ACC112 (cell line): ENCODE measurements around the gene PACRG.

Experiments
- H2AFZ ChIP-seq: fragments of 200-600 bp; sonication (generic); one replicate; pipeline ENCODE4 v1.6.0; 2017; ENCODE audit warnings: antibody characterized with exemption, low read length; ENCODE audit not compliant: unreplicated experiment
- H3K27ac ChIP-seq: fragments of 200-600 bp; sonication (generic); 2 replicates; pipeline ENCODE4 v1.5.1; 2014; ENCODE audit warnings: low read depth, mild to moderate bottlenecking, antibody characterized with exemption, low read length, moderate library complexity
- H3K27me3 ChIP-seq: fragments of 200-600 bp; sonication (generic); 2 replicates; pipeline ENCODE4 v1.6.1; 2014; ENCODE audit warnings: mild to moderate bottlenecking, antibody characterized with exemption, low read length, moderate library complexity, mixed read lengths; ENCODE audit not compliant: insufficient read depth
- H3K36me3 ChIP-seq: fragments of 200-600 bp; sonication (generic); 2 replicates; pipeline ENCODE4 v1.6.1; 2016; ENCODE audit warnings: mild to moderate bottlenecking, antibody characterized with exemption, low read length, moderate library complexity, mixed read lengths; ENCODE audit not compliant: insufficient read depth
- H3K4me1 ChIP-seq: fragments of 200-600 bp; sonication (generic); one replicate; pipeline ENCODE4 v1.6.1; 2016; ENCODE audit warnings: low read length, mixed read lengths; ENCODE audit not compliant: insufficient read depth, unreplicated experiment, control insufficient read depth
- H3K4me3 ChIP-seq: fragments of 200-600 bp; sonication (generic); 2 replicates; pipeline ENCODE4 v1.5.1; 2014; ENCODE audit warnings: mild to moderate bottlenecking, low read depth, low read length
- H3K79me2 ChIP-seq: fragments of 200-600 bp; sonication (generic); one replicate; pipeline ENCODE4 v1.6.0; 2016; ENCODE audit warnings: low read length; ENCODE audit not compliant: control insufficient read depth, unreplicated experiment, insufficient read depth

The PACRG gene

GRCh38 chr6:162829013-162829742 lies 101.4 kb downstream of the PACRG start:
- H2AFZ ChIP-seq = no peak overlapping the region
- H3K27ac ChIP-seq = no peak overlapping the region
- H3K4me3 ChIP-seq = no peak overlapping the region
- no peaks in the 10 kb centered on the region for H3K27me3 ChIP-seq
- no peaks in the 10 kb centered on the region for H3K36me3 ChIP-seq
- H3K4me1 ChIP-seq = peaks cover 5% of the 10 kb centered on the region
- no peaks in the 10 kb centered on the region for H3K79me2 ChIP-seq

DNA sequence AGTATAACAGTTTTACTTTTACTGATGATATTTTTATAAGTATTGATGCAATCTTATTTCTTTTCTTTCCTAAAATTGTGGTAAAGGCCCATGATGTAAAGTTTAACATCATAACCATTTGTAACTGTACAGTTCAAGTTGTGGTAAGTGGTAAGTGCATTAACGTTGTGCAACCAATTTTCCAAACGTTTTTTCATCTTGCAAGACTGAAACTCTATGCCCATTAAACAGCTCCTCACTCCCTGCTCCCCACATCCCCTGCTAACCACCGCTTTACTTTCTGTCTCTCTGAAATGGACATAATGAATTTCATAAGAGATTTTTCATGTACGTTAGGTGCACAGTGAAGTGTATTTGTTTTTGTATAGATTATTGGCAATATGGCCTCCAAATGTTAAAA lies 106.0 kb downstream of the PACRG start:
- Histone ChIP-seq H3K27me3 (no peaks in the 10 kb centered on the region), H2AFZ (peak overlapping the region; percentile 14), H3K79me2 (no peaks in the 10 kb centered on the region), H3K4me1 (peaks cover 5% of the 10 kb centered on the region), H3K4me3 (no peak overlapping the region), H3K36me3 (no peaks in the 10 kb centered on the region), H3K27ac (no peak overlapping the region)

DNA sequence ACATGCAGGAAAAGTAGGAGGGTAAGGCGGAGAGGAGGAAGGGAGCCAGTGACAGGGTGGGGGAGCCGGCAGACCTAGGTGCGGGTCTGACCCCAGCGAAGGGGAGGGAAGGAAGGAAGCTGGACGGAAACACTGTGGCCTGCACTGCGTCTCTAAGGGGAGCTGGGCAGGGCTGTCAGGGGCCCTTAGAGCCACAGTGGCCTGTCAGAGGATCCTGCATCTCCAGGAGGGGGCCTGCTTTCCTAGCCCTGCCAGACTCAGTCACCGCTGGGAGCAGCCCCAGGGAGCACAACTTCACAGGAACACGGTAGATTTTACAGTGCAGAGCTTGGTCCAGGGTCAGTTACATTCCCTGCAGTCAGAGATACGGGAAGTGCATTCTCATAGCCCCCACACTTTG lies 118.2 kb downstream of the PACRG start:
- Histone ChIP-seq H3K79me2 (no peaks in the 10 kb centered on the region), H3K36me3 (no peaks in the 10 kb centered on the region), H3K27ac (no peak overlapping the region), H3K27me3 (peaks cover 8% of the 10 kb centered on the region; the same call in 1 of the 2 replicates), H3K4me3 (no peak overlapping the region), H2AFZ (no peak overlapping the region), H3K4me1 (no peaks in the 10 kb centered on the region)

DNA sequence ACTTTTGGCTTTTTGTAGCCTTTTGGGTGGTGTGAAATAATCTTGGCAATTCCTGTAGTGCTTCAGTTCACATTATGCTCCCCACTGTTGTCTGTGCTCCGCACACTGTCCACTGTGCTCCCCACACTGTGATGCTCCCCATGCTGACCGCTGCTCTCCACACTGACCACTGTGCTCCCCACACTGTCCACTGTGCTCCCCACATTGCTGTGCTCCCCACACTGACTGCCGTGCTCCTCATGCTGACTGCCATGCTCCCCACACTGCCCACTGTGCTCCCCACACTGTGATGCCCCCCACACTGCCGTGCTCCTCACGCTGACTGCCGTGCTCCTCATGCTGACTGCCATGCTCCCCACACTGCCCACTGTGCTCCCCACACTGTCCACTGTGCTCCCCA lies 118.9 kb downstream of the PACRG start:
- Histone ChIP-seq H3K4me3 (no peak overlapping the region), H3K79me2 (no peaks in the 10 kb centered on the region), H3K4me1 (no peaks in the 10 kb centered on the region), H3K27me3 (peaks cover 8% of the 10 kb centered on the region; the same call in 1 of the 2 replicates), H3K27ac (no peak overlapping the region), H2AFZ (no peak overlapping the region), H3K36me3 (no peaks in the 10 kb centered on the region)

GRCh38 chr6:162849269-162849668 lies 121.5 kb downstream of the PACRG start:
- Histone ChIP-seq H3K4me3 (no peak overlapping the region), H3K27ac (no peak overlapping the region), H3K36me3 (no peaks in the 10 kb centered on the region), H3K79me2 (no peaks in the 10 kb centered on the region), H3K27me3 (peaks cover 8% of the 10 kb centered on the region; the same call in 1 of the 2 replicates), H3K4me1 (no peaks in the 10 kb centered on the region), H2AFZ (no peak overlapping the region)

GRCh38 chr6:162852192-162852591 lies 124.4 kb downstream of the PACRG start:
- Histone ChIP-seq H3K27ac (no peak overlapping the region), H3K4me3 (no peak overlapping the region), H2AFZ (no peak overlapping the region), H3K79me2 (no peaks in the 10 kb centered on the region), H3K36me3 (no peaks in the 10 kb centered on the region), H3K4me1 (peaks cover 2% of the 10 kb centered on the region), H3K27me3 (peaks cover 8% of the 10 kb centered on the region; the same call in 1 of the 2 replicates)

- peaks cover 4% of the 10 kb centered on the region for H3K4me1 ChIP-seq
These were observed 125.2 kb downstream of the PACRG start for GRCh38 chr6:162852840-162853577.

DNA sequence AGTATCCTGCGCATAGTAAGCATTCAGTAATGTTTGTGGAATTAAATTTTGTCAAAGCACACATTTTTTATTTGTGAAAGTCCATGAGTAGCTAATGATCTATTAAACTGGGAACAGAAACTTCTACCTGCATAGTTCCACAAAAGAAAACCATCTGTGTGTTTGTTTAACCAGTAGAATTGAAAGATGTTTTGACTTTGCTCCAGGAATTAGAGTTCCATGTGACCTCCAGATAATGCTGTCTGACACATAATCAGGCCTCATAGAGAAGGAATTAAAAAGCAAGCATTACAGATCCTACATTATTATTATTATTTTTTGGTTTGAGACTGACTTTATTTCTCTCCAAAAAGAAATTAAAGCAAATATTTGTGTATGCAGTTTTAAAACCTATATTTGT lies 126.5 kb downstream of the PACRG start:
- Histone ChIP-seq H3K79me2 (no peaks in the 10 kb centered on the region), H3K4me3 (no peak overlapping the region)

More at GRCh38 chr6:162852840-162853577, 125.2 kb downstream of the PACRG start:
- H3K79me2 ChIP-seq = no peaks in the 10 kb centered on the region
- no peaks in the 10 kb centered on the region for H3K36me3 ChIP-seq
- H3K4me3 ChIP-seq = no peak overlapping the region
- H3K27me3 ChIP-seq = peaks cover 8% of the 10 kb centered on the region; the same call in 1 of the 2 replicates
- H2AFZ ChIP-seq = no peak overlapping the region
- no peak overlapping the region for H3K27ac ChIP-seq

GRCh38 chr6:162854734-162855191 lies 127.0 kb downstream of the PACRG start:
- Histone ChIP-seq H3K79me2 (no peaks in the 10 kb centered on the region), H3K27ac (no peak overlapping the region), H2AFZ (no peak overlapping the region), H3K4me3 (no peak overlapping the region), H3K36me3 (no peaks in the 10 kb centered on the region), H3K4me1 (peaks cover 4% of the 10 kb centered on the region), H3K27me3 (no peaks in the 10 kb centered on the region; the same call in 1 of the 2 replicates)

More for the DNA sequence above, 126.5 kb downstream of the PACRG start:
- H3K27me3 ChIP-seq = no peaks in the 10 kb centered on the region; the same call in 1 of the 2 replicates
- no peak overlapping the region for H3K27ac ChIP-seq
- H3K4me1 ChIP-seq = peaks cover 4% of the 10 kb centered on the region
- H3K36me3 ChIP-seq = no peaks in the 10 kb centered on the region
- H2AFZ ChIP-seq = no peak overlapping the region

GRCh38 chr6:162856885-162857284 lies 129.1 kb downstream of the PACRG start:
- Histone ChIP-seq H3K79me2 (no peaks in the 10 kb centered on the region), H3K4me1 (peaks cover 4% of the 10 kb centered on the region), H2AFZ (peak overlapping the region; percentile 94), H3K27ac (no peak overlapping the region), H3K4me3 (peak overlapping the region; percentile 36), H3K36me3 (no peaks in the 10 kb centered on the region), H3K27me3 (no peaks in the 10 kb centered on the region)
